ENCODE measurements around the gene S1PR2. TPM values are rescaled to one million over a fixed set of nuclear protein-coding genes. Genes with fewer than 3 reads are reported as not detected.

Gene S1PR2
- total RNA-seq, 4 donors from 2014 or later: 3.6 to 9.8 (median 5.3) TPM

DNA sequence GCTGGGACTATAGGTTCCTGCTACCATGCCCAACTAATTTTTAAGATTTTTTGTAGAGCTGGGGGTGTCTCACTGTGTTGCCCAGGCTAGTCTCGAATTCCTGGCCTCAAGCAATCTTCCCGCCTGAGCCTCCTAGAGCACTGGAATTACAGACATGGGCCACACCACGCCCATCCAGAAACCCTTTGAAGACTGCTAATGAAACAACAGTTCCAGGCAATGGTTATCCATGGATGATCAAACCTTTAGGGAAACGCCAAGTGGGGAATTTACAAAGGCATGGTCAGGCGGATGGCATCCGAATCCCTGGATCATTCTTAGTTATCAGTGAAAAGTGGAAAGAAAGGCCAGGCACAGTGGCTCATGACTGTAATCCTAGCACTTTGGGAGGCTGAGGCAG lies 19.4 kb downstream of the S1PR2 start:
- 92 to 93% methylated on average over 6 of the region's 6 CpGs for WGBS, 2 donors
- intact Hi-C loops (cut with DNase I): no loop called here
- H3K27ac ChIP-seq: no peak overlapping the region

DNA sequence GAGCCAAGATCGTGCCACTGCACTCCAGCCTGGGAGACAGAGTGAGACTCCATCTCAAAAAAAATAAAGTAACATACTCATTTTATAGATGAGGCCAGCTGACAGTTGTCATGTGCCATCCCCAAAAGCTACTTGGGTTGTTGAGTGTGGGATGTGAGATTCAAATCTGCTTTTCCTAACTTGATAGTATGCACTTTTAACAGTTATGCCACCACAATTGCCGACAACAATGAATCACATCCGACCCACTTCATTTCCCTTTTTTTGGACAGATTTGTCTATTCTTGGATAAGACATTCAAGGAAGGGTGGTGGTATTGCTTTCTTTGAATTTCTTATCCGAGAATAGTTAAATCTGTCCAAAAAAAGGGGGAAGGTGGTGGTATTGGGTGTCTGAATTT lies 20.1 kb downstream of the S1PR2 start:
- peaks cover 0 to 8% of the 10 kb centered on the region in 2 donors for H3K4me1 ChIP-seq
- no peaks in the 10 kb centered on the region for H3K9me3 ChIP-seq
- no peaks in the 10 kb centered on the region for H3K36me3 ChIP-seq
- no peak for TF ChIP-seq POLR2A (IDR thresholded peaks at IDR 0.05)
- TF ChIP-seq CTCF (IDR thresholded peaks at IDR 0.05): no peak
- whole genome bisulfite sequencing, 2 donors: 85 to 90% methylated on average over 4 of the region's 4 CpGs
- no peak overlapping the region for H3K27ac ChIP-seq
- no peaks in the 10 kb centered on the region for H3K27me3 ChIP-seq
- DNase-seq: no peak
- no peak overlapping the region for H3K4me3 ChIP-seq (replicated peaks in 1 of 3)
- intact Hi-C loops (cut with DNase I): no loop called here

More for the DNA sequence above, 19.4 kb downstream of the S1PR2 start:
- Histone ChIP-seq H3K36me3 (no peaks in the 10 kb centered on the region), H3K4me1 (peaks cover 0 to 2% of the 10 kb centered on the region in 2 donors), H3K27me3 (no peaks in the 10 kb centered on the region), H3K9me3 (no peaks in the 10 kb centered on the region), H3K4me3 (replicated peaks in 1 of 3) (no peak overlapping the region)
- no peak for DNase-seq
- TF ChIP-seq POLR2A (IDR thresholded peaks at IDR 0.05): no peak

GRCh38 chr19:10209315-10209714 lies 21.8 kb downstream of the S1PR2 start:
- no peak for DNase-seq
- Histone ChIP-seq H3K36me3 (no peaks in the 10 kb centered on the region), H3K4me3 (replicated peaks in 1 of 3) (no peak overlapping the region), H3K4me1 (peaks cover 0 to 10% of the 10 kb centered on the region in 2 donors), H3K9me3 (no peaks in the 10 kb centered on the region), H3K27ac (no peak overlapping the region), H3K27me3 (no peaks in the 10 kb centered on the region)
- no peak for TF ChIP-seq CTCF (IDR thresholded peaks at IDR 0.05)
- no peak for TF ChIP-seq POLR2A (IDR thresholded peaks at IDR 0.05)
- intact Hi-C loops (cut with DNase I): no loop called here
- WGBS, 2 donors: 80 to 82% methylated on average over 4 of the region's 4 CpGs

DNA sequence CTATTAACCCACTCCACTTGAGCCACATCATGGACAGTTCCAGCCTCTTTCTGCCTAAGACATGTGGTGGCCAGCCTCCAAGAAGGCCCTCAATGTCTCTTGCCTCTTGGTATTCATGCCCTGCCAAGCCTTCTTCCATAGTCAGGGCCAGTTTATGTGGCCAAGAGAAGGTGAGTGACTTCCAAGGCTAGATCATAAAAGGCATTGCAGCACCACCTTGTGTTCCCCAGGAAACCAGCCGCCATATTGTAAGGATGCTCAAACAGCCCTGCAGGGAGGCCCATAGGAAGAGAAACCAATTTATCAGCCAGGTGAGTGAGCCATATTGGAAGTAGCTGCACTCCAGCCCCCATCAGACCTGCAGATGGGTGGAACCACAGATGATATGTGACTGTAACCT lies 24.1 kb downstream of the S1PR2 start:
- 86 to 91% methylated on average over 1 of the region's 1 CpG for WGBS, 2 donors
- no peak for TF ChIP-seq CTCF (IDR thresholded peaks at IDR 0.05)
- TF ChIP-seq POLR2A (IDR thresholded peaks at IDR 0.05): no peak
- DNase-seq: no peak
- H3K36me3 ChIP-seq: no peaks in the 10 kb centered on the region
- peaks cover 0 to 10% of the 10 kb centered on the region in 2 donors for H3K4me1 ChIP-seq
- H3K4me3 ChIP-seq (replicated peaks in 1 of 3): no peak overlapping the region
- H3K9me3 ChIP-seq: no peaks in the 10 kb centered on the region
- H3K27ac ChIP-seq: no peak overlapping the region
- H3K27me3 ChIP-seq: no peaks in the 10 kb centered on the region
- intact Hi-C loops (cut with DNase I): no loop called here

DNA sequence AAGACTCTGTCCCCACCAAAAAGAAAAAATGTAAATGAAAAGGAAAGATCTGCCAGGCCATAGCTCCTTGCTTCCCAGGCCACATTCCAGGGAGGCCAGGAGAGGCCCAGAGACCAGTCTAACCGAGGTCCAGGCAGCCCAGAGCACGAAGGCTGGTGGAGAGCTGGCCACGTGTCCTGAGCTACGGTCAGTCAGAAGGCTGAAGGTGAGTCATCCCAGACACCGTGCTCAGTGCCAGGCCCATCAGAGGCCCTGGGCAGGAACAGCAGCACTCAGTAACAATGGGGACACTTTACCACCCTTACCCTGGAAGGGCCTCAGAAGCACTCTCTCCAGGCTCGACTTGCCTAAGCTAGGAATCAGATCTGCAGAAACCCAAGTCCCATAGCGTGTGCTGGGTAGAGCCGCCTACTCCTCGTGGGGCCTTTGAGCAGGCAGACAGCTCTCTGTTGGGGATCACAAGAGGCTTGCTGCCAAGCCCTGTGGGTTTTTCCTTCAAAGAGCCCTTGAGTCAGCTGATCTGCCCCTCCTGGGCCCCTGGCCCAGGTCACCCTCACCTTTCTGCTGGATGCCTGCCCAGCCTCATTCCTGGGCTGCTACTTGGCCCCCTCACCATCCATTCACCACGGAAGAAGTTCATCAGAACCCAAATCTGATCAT lies 24.8 kb downstream of the S1PR2 start:
- H3K4me3 ChIP-seq (replicated peaks in 1 of 3): no peak overlapping the region
- peaks cover 0 to 10% of the 10 kb centered on the region in 2 donors for H3K4me1 ChIP-seq
- H3K9me3 ChIP-seq: no peaks in the 10 kb centered on the region
- H3K27ac ChIP-seq: no peak overlapping the region
- TF ChIP-seq CTCF (IDR thresholded peaks at IDR 0.05): no peak
- TF ChIP-seq POLR2A (IDR thresholded peaks at IDR 0.05): no peak
- no peaks in the 10 kb centered on the region for H3K36me3 ChIP-seq
- intact Hi-C loops (cut with DNase I): no loop called here
- peak; percentile 59 to 69 for DNase-seq
- WGBS, 2 donors: 32 to 50% methylated on average over 8 to 10 of the region's 10 CpGs
- H3K27me3 ChIP-seq: no peaks in the 10 kb centered on the region
